ENCODE measurements around the gene ZFHX3.

Gene ZFHX3

DNA sequence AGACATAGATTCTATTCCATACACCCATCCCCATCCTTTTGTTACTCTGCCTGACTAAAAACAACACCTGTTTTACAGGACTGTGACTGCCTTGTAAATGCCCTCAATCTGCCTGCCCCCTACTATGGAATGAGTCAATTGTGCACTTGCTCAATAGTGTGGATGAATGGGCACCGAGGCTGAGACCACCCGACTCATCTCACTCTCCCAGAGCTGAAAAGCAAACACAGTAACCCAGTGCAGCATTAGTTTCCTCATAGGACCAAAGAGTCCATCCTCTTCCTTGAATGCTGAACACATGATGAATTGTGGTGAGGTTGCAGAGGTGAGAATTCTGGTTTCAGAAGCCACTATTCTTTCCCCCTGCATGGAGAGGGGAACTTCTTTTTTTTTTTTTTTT lies 233.7 kb downstream of the ZFHX3 start:
- no peak for DNase-seq

DNA sequence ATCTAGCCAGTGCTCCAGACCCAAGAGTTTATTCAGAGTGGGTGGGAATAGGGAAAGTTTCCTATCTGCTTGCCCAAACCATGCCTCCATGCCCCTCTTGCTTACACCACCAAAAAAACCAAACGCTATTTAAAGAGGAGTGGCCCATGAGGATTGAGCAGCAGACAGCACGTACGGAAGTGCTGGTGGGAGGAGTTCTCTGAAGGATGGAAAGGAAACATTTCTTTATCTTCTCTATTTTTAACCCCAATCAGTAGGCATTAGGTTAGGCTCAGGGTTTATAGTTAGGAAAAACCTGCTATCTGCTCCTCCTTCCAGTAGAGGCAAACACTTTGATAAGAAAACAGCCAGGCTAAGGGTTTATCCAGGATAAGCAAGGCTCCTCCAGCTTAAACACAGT lies 235.3 kb downstream of the ZFHX3 start:
- no peak for DNase-seq

DNA sequence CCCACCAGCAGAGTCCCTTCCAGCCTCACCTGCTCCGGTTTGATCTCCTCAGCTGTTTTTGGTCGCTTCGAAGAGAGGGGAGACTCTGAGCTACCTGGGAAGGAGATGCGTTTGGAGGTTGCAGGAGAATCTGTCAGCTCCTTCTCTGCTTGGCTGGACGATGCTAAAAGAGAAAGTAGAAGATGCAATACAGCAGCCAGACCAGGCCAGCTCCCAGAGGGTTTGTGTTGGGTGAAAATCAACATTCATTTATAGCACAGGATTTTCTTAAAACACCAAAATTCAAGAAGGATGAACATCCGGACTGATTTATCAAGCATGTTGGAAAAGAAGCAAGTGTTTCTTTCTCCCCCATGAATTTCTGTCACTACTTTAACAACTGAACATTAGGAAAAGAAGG lies 236.1 kb downstream of the ZFHX3 start:
- no peak for DNase-seq

DNA sequence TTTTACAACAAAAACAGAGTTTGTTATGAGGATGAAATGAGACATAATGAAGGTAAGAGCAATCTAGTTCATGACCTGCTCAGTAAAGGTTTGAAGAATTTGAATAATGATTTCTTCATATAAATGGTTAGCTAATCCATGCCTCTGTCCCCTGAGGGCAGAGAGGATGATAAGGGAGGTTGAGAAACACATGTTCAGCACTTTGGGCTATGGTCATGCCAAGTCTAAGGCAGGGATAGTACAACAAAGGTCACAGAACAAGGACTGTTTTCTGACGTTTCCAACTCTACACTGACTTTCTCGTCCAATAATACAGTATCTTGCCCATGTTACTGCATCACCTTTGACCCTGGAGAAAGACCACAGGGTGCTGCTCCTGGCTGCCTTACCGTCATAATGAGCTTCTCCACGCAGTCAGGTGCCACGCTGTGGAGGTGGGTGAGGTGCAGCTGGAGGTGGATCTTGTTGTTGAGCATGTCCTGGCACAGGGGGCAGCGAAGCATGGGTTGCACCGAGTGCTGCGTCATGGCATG lies 236.7 kb downstream of the ZFHX3 start:
- no peak for DNase-seq

DNA sequence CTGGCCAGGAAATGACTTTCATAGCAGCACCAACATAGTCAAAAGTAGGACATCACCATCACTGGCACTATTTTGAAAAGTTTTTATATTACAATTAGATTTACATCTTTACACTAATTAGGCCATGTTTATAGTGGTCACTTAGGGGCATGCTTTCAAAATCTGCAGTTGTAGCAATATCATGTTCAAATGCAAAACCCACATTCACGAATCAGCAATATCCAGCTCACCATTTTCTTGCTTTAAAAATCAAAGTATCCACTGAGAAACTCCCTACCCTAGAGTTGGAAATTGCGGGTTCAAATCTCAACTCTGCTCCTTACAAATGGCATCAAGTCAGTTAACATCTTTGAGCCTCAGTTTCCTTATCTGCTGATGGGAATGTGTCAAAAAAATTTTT lies 237.4 kb downstream of the ZFHX3 start:
- no peak for DNase-seq

DNA sequence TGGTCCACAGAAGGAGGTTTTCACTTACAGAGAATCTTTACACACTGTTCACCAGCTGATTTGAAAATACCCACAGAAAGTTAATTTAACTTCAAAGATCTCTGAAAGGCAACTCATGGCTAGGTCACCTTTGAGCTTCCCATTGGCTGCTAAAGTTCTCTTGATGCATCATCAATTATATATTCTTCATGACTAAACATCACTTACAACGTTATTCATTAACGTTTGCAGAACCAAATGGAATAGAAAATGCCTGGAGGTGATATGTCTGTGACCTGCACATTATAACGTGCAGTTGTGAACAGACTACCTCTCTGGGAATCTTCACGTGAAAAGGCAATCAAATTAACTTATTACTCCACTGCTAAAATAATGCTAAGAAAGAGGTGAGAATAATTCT lies 238.5 kb downstream of the ZFHX3 start:
- no peak for DNase-seq

DNA sequence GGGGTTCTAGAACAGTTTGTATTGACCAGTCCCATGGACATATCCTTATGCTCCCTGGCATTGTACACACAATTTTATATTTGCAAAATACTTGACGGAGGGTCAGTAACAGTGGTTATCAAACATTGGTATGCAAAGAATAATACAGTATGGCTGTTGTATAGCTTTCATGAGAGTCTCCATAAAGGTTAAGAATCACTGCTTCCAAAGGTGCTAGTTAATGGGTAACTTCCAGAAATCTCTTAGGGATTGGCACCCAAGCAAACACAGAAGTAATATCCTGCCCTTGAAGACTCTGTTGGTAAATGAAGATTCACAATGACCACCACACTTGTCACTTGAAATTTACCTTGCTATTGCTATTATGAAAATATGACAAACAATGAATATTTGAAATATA lies 239.2 kb downstream of the ZFHX3 start:
- DNase-seq: no peak

DNA sequence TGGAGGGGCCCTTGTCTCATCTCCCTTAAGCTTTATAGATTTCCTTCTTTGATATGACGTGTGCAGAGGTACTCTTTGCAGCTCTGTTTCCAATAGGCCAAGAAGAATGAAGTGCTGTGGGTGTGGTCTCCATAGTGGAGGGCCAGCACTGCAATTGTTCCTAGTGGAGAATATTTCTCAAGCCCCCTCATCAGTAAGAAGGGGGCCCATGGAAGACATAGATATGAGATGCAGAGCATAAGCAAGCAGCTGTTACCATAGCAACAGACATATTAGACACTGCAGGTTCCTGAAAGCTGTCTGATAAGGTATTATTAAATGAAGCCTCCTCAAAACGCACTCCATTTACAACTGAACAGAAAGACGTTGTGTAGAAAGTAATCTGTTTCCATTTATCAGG lies 240.7 kb downstream of the ZFHX3 start:
- no peak for DNase-seq

DNA sequence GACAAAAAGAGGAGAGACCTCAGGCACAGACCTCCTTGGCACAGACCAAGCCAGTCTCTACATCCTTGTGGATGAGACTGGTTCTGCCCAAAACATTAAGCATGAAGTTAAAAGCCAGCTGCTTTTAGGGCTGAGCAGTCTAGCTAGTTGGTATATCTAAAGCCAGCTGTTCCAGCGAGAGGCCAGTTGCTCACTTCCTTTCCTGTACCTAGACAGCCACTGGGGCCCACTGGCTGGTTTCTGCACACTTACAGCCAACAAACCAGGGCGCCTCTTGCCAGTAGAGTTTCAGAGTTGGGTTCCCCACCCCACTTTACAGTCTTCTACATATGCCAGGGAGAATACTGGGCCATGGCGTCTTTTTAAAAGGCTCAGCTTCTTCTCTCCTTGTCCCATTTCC lies 242.4 kb downstream of the ZFHX3 start:
- no peak for DNase-seq

DNA sequence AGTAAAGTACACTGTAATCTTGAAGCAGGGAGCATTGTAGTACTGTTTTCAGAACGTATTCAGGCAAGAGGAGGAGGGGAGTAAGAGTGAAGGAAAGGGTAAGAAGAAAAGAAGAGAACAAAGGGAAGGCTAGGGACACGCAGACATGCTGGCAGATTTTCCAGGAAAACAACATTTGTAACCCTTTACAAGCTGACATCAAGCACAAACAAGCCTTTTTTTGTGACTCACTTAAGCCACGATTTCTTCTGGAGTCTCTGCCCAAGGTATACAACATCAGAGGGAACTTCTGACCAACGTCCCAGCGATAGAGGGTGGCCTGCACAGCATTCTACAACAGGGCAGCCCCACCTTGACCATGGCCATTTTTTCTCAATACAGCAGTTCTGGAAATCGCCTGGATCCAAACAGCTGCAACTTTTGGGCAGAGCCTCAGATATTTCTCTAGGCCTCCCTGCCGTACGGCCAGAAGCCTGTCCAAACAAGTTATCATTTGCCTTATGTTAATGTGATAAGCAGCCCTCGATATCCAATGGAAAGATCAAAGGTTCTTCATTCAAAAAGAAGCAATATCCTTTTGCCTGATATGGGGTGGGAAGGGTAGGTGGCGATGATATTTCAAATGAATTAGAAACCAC lies 247.3 kb downstream of the ZFHX3 start:
- no peak for DNase-seq

DNA sequence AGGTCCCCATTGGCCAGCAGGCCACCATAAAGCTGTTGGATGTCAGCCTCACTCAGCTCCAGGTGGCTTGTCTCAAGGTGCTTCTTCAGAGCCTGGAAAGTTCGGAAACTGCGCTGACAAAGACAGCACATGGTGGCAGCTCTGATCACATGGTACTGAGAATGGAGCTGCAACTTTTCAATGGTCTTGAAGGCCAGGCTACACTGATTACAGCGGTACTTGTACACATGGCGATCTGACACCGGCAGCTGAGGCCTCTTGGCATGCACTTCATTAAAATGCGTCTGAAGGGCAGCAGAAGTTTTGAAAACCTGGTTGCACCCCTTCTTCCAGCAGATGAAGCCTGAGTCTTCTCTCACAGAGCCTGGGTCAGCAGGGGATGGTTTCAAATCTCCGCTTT lies 249.7 kb downstream of the ZFHX3 start:
- DNase-seq: no peak

DNA sequence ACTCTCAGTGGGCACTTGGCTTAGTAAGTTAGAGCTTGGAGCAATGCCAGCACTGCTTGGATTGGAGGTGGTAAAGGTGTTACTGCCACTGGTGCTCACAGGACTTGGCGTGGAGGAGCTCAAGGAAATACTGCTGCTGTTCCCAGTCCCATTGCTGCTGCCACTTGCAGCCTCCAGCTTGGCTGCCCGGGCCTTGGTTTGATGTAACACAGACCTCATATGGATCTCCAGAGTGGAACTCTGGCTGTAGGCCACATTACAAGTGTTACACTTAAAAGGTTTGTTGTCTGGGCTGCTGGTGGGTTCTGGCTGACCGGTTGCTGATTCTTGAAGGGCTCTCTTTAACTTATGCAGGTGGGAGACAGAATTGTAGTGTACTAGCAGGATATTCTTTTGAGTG lies 250.3 kb downstream of the ZFHX3 start:
- DNase-seq: no peak

DNA sequence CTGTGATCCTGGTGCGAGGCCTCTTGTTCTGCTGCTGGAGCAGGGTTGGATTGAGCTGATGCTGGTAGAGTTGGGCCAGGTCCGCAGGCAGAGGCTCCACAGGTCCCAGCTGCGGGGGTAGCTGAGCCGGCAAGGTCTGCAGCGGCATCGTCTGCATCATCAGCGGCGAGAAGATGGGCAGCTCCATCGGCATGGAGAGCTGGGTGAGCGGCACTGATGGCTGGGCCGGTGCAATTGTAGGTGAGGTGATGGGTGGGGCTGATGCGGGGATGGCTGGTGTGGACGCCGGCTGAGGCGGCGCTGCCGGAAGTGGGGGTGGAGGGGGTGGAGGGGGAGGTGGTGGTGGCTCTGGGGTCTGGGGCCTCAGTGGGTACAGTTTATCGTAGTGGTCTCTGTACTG lies 251.7 kb downstream of the ZFHX3 start:
- no peak for DNase-seq

DNA sequence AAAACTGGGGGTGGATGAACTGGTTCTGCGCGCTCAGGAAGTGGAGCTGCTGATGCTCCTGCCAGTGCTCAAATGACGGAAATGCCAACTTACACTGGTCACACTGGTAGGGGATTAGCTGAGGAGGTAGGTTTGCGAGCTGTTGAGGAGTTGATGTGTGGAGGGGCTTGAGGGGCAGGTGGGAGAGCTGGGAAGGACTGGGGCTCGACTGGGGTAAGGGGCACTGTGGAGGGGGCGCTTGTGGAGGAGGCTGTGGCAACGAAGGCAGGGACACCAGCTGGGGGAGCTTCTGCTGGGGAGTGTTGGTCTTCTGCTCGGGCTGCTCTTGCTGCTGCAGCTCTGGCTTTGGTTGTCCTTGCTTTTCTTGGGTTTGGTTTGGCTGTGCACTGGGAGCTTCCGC lies 252.9 kb downstream of the ZFHX3 start:
- DNase-seq: no peak

DNA sequence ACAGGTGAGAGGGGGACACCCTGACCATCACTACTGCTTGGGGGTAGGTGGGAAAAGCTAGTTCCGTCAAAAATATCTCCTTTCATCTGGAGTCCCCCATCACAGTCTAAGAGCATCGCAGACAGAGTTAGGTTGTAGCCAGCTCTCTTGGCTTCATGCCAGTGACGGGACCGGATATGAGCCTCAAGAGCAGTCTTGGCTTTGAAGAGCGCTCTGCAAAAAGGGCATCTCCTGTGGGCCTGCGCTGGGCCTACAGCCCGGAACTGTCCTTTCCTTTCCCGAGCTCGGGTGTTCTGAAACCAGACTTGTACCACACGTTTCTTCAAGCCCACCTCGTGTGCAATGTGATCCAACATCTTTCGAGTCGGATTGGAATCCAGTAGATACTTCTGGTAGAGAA lies 253.6 kb downstream of the ZFHX3 start:
- no peak for DNase-seq

DNA sequence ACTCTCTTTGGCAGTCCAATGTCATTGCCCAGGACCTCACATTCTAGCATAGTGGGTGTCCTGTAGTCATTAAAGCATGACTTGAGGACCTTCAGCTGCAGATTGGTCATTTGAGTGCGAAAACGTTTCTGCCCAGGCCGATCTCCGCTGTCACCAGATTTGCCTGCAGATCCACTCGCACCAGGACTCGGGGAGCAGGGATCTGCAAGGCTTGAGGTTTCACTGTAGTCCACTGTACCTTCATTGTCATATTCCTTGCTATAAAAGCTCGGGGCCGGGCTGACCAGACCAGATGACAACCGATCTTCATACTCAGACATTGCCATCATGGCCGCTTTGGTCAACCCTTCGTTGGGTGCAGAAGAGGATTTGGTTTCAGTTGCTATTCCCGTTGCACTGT lies 254.2 kb downstream of the ZFHX3 start:
- no peak for DNase-seq

DNA sequence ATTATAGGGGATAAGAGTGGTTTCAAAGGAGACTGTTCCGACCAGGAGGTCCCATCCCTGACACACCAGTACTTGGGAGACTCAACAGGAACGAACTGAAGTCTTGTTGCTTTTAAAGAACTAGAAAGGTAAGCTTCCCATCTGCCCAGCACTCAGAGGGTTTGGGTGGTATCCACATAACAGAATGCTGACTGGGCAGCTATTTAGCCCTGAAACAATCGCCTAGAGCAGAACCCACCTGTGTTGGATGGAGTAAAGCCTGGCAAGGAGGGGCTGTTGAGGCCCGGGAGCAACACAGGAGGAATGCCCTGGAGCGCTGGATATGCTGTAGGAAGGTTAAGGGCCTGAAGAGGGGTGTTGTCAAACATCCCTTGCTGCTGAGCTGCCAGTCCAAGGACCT lies 254.9 kb downstream of the ZFHX3 start:
- DNase-seq: no peak

DNA sequence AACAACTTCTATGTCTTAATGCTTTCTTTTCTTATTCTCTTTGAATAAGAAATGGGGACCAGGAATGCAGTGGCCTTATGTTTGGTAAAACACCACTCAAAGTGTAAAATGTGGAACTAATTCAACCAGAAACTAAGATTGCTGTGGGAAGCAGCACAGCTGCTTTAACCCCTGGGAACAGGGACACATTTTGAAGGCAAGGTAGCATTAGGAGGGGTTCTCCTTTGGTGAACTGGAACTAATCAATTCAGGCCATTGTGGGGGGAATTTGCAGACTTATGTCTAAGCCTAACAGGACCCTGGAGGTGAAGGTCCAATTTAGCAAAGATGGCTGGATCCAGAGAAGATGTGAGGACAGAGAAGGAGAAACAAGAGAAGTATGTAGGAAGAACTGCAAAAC lies 256.1 kb downstream of the ZFHX3 start:
- DNase-seq: no peak

DNA sequence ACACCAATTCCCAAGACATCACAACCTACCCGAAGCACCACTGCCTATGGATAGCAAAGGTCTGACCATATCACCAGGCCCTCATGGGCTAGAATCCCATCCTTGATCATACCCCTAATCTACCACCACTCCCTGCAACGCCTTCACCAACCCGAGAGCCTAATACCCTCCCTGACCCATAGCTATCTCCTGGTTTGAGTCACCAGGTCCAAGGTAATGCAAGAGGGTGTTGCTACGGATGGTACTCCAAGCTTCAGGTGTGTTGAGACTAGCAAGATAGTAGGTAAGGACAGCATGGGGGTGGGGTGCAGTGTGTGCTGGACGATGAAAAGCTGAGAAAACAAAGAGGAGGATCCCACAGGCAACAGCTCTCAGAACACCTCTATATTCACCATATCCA lies 258.0 kb downstream of the ZFHX3 start:
- no peak for DNase-seq

DNA sequence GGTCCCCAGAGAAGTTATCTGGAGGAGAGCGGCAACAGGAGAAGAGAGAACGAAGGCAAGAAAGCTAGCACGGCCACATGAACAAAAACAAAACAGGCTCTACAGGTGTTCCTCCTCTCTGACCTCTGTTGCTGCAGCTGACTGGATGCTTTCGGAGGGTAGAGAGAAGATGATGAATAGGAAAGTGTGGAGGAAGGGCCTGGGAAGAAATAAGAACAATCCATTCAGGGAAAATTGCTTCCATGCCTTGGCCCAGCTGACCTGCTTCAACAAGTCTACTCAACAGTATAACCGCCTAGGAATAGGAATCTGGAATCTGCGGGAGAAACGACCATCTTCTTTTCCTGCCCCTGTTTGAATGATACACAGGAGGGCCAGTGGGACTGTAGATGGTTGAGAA lies 258.5 kb downstream of the ZFHX3 start:
- no peak for DNase-seq

DNA sequence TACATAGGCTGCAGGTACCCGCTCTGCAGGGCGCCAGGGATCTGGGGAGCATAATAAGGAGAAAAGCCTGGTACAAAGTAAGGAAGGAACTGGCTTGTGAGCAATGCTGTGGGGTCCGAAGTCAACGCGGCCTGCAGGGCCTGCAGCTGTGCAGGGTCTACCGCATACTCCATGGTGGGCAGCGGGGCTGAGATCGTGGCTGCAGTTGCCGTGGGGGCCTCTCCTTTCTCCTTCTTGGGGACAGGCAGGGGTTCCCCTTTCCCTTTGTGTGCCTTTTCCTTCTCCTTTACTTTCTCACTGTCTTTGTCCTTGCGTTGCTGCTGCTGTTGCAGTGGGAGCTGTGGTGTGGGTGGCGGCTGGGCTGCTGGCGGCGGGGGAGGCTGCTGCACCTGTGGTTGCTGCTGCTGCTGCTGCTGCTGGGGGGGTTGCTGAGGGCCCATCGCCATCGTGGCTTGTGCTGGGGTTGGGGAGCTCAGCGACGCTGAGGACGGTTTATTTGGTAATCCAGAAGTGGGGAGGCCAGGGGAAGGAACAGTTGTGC lies 259.6 kb downstream of the ZFHX3 start:
- no peak for DNase-seq

DNA sequence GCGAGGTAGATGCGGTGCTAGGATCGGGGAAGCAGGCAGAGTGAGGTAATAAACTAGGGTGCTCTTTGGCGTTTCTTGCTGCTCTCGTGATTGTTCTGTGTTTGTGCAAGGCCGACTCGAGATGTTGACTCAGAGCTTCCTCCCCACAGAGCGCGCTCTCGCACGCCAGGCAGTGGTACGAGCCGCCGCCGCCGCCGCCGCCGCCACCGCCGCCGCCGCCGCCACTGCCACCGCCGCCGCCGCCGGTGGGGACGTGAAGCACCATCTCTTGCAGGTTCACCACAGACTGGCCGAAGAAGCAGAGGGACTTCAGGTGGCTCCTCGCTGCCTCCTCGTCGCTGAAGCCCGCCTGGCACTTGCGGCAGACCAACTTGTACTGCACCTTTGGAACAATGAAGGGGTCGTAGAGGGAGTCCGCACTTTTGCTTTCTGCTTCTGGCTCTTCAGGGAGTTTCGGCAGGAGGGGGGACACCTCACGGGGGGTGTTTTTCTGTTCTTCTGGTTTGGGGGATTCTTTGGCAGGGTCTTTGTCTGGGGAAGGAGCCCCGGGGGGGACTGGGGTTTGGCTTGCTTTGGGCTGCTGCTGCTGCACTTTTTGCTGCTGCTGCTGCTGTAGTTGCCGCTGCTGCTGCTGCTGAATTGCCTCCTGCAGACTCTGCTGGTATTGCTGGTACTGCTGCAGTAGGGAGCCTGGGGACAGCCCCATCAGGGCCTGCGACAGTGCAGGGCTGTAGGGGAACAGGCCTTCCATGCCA lies 260.2 kb downstream of the ZFHX3 start:
- no peak for DNase-seq

DNA sequence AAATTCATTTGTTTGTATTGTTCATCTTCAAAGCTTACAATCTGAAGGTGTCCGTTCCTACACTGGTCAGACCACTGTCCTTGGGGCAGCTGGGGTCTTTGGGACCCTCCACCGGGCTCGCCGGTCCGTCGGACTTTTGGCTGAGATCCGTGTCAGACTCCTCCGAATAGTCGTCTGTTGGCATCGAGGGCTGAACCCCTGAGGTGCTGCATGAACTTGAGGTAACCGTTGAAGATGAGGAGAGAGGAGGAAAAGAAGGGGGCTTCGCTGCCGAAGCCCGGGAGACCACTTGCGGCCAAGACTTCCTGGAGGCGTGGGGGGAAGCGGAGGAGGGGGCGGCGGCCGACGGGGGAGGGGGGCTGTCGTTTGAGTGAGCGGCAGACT lies 260.8 kb downstream of the ZFHX3 start:
- DNase-seq: no peak

DNA sequence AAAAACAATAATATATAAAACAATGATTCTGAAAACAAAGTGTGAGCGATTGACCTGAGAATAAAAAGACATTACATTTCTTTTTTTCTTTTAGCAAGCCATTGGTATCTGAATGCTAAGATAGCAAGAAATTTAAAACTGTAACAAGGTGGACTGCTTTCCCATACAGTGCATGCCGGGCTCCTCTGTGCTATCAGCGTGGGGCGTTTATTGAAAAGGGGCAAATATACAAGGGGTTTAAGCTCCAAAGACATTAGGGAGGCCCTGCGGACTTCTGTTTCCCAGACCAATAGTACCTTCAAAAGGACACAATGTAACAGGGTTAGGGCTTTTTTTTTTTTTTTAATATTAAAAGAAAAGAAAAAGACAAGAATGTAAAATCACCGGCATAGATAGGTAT lies 261.3 kb downstream of the ZFHX3 start:
- DNase-seq: no peak

DNA sequence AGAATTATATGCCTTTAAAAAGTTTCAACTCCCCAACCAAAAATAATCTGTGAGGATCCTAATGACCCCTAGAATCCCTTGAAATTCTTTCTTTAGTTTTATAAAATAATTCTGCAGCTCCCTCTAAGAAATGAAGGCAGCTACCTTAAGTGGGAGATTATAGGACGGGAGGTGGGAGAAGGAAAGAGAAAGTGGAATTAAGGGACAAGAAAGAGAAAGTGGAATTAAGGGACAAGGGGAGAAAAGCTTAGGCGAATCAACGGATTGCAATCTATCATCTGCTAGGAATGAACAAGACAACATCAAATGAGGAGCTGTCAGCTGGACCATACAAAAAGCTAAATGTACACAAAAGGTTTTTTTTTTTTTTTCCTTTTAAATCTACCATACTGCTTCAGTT lies 262.0 kb downstream of the ZFHX3 start:
- no peak for DNase-seq

Measured in T1000 (cell line).